ENCODE data around the gene KANSL1. TPM values are rescaled to one million over a fixed set of nuclear protein-coding genes. Genes with fewer than 3 reads are reported as not detected.

KANSL1 gene
- total and polyA plus RNA-seq, 9 of the 15 experiments (the other 6 are each of a cell fraction or from before 2014, with no cell fraction given): 3.6 to 55.4 (median 31.8) TPM

- no peak for TF ChIP-seq ZNF407 (IDR thresholded peaks at IDR 0.05; ENCODE audit: low read depth)
- no peak for TF ChIP-seq PPARD (CRISPR knock-in tag; IDR thresholded peaks at IDR 0.05)
- TF ChIP-seq MLX (CRISPR knock-in tag; conservative IDR thresholded peaks at IDR 0.05): no peak
- TF ChIP-seq FOXA3 (CRISPR knock-in tag; conservative IDR thresholded peaks at IDR 0.05 in 1 of 2, IDR thresholded peaks at IDR 0.05 in 1 of 2): no peak
Observed at GRCh38 chr17:46053911-46054534, 139.2 kb downstream of the KANSL1 start (continued).

All from K562 (cell line).